SK-MEL-5 (cell line): ENCODE data around the gene ATP2C2. TPM values are rescaled to one million over a fixed set of nuclear protein-coding genes. Genes with fewer than 3 reads are reported as not detected.
"Not testable (repeated sequence)": the region's sequence is repeated elsewhere in the genome, so short reads cannot be mapped to it uniquely, and the experiment has no call there.

Source experiments
- DNase-seq: peaks from one replicate; pipeline ENCODE4 v3.0.0-alpha.2; 2016; ENCODE audit warnings: low read depth, low spot score
- in situ Hi-C: cut with HindIII; loops from 2 replicates; pipeline ENCODE4 v1.10.0; 2016; ENCODE audit warnings: low sequenced_read_pairs, high pct_unique_total_duplicates, low pct_unique_long_range_greater_than_20kb
- total RNA-seq: library from RNA; depleted of rRNA; stranded (reverse); fragments of >200 nt; shearing (Covaris generic); gene quantifications from 2 replicates; pipeline ENCODE4 v1.2.3, GENCODE V29; 2014

Gene ATP2C2
- total RNA-seq, 1 experiment from 2014 or later, result 0.29 TPM

DNA sequence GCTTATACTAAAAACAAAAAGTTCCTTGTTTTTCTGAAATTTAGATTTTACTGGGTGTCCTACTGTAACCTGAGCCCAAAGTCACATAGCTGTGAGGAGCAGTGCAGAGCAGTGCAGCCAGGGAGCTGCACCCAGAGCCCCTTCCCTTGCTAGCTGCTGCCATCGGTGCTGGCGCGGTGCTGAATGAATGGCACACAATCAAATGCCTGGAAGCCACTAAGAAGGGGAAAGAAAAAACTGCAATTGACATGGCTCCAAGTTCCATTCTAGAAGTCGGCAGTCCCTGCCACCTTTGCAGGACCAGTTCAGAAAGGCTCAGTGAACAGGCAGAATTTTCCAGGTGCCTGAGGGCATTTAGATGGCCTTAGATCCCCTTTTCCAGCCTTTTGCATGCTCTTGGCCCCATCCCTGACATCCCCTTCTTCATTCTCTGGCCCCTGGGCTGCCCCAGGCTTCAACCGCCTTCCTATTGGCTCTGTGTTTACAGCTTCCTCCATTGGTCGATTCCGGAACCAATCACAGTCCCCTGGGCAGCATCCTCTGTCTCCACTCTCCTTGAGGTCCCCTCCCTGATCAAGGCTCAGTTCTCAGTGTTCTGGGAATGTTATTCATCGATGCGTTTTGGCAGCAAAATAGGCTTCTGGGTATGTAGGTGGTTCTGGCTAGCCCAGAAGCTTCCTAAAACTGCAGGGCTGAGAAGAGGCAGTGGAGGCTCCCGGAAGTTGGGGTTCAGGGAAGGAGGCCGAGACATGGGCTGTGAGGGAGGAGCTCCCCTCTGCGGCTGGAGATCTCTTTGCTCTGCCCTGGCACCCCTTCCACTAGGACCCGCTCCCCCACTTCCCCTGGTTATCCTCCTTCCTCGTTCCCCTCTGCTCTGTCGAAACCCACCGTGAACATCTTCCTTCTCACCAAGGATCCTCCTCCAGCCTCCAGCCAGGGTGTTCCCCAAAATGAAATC is 37.9 kb downstream of the ATP2C2 start:
- DNase-seq, result no peak
- in situ Hi-C loops, result no loop called here

DNA sequence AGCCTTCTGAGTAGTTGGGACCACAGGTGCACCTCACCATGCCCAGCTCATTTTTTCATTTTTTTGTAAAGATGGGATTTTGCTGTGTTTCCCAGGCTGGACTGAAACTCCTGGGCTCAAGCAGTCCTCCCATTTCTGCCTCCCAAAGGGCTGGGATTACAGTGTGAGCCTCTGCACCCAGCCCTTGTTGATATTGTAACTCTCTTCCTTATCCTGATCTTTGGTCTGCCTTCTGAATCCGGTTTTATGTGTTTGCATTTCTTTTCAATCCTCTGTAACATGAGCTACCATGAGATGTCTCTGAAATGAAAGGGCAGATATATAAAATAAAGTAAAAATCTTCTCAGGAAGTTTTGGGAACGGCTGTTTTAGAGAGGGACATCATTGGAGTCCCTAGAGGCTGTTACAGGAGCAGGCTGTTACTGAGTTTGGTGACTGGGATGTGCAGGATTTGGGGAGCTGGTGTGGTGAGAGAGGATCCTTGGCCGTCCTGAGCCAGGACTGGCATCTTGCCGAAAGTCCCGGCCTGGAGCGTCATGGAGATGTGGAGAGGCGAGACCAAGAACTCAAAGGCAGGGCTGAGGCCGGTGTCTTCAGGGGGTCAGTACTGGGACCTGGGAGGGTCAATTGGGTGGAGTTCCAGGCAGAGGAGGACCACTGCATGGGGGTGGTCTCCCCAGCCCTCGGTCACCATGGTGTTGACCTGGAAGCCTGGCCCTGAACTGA is 39.4 kb downstream of the ATP2C2 start:
- in situ Hi-C loops, result no loop called here
- no peak for DNase-seq

DNA sequence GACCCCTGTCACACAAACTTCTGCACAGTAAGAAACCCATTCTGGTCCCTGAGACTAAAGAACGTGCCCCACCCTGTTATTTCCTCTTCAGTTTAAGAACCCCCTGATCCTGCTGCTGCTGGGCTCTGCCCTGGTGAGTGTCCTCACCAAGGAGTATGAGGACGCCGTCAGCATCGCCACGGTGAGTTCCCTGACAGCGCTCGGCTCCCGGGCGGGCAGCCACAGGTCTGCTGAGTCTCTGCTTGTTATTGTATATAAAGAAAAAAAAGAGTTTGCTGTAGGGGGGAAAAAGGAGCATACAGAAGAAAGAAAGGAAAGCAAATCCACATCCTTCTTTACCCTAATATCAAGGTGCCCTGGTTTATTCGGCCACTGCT is 40.0 kb downstream of the ATP2C2 start:
- DNase-seq, result no peak
- in situ Hi-C loops, result no loop called here

DNA sequence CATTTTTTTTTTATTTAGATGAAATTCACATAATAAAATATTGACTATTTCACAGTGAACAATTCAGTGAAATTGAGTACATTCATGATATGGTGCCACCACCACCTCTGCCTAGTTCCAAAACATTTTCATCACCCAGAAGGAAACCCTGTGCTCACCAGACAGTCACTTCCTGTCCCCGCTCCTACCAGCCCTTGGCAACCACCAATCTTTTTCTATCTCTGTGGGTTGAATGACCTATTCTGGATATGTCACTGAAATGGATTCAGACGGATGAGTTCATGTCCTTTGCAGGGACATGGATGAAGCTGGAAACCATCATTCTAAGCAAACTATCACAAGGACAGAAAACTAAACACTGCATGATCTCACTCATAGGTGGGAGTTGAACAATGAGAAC is 40.5 kb downstream of the ATP2C2 start:
- in situ Hi-C loops, result no loop called here
- DNase-seq, result no peak

DNA sequence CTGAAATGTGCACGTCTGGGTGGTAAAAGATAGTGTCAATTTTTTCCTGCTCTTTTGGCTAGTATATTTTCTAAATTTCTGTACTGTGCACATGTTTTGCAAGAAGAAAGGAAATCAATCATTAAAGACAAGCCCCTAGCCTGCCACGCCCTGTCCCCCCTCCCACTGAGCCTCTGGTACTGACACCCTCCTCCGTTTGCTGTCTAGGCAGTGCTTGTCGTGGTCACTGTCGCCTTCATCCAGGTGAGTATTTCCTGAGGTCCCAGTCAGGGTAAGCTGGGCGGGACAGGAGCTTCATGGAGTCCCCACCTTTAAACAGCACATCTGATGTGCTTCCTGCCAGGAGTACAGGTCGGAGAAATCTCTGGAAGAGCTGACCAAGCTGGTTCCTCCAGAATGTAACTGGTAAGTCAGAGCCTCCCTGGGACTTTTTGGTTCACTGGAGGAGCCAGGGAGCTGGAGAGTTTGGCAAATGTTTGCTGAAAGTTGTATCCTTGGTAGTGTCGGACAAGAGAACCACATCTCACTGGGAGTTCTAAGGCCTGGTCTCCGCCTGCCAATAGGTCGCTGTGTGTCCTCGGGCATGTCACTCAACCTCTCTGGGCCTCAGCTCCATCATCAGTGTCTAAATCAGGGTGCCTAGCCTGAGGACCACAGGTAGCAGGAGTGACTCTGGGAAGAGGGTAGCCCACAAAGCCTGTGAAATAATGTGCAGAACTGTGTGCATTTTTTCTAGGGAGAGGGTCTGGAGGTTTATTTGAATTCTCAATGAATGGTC is 42.2 kb downstream of the ATP2C2 start:
- in situ Hi-C loops, result no loop called here
- DNase-seq, result no peak

DNA sequence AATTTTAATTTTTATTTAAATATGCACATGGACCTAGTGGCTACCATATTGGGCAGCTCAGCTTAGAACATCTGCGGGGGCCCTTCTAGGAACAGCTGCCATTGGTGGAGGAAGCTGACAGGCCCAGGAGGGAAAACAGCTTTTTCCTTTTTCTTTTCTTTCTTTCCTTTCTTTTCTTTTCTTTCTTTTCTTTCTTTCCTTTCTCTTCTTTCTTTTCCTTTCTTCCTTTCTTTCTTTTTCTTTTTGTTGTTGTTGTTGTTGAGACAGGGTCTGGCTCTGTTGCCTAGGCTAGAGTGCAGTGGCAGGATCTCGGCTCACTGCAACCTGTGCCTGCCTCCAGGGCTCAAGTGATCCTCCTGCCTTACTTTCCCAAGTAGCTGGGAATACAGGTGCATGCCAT is 43.4 kb downstream of the ATP2C2 start:
- no peak for DNase-seq
- in situ Hi-C loops, result no loop called here

DNA sequence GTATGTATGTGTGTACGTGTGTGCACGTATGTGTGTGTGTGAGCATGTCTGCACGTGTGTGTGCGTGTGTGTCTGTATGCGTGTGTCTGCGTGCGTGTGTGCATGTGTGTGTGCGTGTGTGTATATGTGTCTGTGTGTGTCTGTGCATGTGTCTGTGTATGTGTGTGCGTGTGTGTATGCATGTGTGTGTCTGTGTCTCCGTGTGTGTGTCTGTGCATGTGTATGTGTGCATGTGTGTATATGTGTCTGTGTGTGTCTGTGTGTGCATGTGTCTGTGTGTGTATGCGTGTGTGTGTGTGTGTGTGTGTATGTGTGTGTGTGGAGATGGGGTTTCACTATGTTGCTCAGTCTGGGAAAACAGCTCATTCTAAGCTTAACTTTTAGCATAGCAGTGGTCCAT is 43.9 kb downstream of the ATP2C2 start:
- no peak for DNase-seq
- in situ Hi-C loops, result no loop called here

DNA sequence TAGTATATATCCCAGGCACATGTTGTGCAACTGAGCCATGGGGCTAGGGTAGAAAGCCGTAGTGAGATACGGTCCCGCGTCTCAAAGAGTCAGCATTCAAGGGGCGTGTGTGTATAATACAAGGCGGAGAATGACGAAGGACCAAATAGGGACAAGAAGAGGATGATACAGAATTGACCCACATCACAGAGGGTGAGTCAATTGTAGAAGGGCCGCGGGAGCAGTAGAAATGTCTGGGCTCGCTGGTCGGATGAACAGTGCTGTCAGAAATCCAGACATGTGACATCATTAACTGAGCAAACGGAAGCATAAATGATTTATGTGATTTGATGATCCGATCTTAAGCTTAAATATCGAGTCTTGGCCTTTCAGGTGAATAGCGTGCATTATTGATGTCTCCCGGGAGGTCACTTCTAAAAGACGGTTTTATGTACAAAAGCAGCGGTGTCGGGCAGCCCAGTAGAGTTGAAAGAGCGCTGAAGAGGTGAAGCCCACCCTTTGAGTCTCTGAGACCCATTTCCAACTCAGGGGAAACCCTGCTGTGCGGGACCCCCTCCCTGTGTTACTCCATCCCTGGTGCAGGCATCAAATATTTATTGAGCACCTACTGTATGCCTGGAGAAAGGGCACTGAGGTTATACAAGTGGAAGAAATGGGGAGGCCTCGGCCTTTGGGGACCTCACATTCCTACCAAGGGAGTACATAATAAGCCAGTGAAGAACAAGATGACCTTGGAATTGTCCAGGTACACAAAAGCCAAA is 45.1 kb downstream of the ATP2C2 start:
- no peak for DNase-seq
- in situ Hi-C loops, result no loop called here

DNA sequence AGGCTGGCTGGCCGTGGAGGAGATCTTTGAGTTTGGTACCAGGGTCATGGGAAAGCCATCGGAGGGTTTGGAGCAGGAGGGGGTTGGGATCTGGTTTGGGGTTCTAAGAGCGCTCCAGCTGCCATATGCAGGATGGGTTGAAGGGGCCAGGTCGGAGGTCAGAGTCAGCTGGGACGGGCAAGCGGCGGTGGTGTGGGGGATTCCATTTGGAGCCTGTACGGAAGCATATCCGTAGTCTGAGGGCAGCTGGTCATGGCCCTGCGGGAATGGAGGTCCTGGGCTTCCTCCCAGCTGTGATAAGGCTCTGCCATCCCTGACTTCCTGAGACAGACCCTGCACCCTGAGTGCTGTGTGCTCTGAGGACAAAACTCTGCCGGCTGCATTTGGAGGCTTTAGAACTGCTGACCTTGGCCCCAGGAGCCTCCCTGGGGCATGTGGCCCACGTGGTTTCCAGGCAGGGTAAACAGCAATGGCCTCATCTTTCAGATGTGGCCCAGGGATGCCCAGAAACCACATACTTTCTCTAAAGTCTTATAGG is 46.5 kb downstream of the ATP2C2 start:
- no peak for DNase-seq
- in situ Hi-C loops, result no loop called here

DNA sequence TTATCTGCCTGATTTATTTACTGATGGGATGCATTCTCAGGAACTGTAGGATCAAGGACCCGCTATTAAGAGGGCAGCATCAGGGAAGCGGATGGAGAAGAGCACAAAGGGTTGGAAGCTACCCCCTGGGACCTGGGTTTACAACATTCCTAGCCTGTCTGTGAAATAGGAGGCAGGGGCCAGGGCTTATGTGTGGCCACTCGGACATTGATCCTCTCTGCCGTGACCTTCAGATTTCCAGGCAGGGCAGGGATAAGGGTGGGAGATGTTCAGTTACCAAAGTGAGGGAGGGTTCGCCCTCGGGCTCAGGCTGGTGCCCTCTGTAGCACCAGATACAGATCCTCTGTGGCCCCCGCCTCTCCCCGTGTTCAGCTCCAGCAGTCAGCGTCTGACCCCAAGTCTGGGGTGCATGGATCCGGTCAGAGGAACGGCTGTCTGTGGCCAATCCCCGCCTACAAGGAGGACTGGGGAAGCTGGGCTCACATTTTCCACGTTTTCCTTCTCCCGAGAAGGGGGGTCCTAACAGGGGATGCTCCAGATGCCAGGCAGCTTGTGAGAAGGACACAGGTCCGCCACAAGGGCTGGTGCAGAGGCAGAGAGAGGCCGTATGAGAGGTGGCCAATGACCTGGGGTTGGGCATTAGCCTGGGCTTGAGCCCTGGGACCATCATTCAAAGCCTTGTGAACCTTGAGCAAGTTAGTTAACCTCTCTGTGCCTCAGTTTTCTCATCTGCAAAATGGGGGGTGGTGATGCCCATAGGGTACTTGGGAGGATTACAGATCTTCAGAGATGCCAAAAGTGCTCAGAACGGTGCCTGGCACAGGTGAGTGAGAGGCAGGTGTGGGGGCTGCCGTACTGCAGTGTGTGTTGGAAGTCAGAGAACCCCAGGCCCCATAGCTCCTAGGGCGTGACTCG is 48.3 kb downstream of the ATP2C2 start:
- no peak for DNase-seq

DNA sequence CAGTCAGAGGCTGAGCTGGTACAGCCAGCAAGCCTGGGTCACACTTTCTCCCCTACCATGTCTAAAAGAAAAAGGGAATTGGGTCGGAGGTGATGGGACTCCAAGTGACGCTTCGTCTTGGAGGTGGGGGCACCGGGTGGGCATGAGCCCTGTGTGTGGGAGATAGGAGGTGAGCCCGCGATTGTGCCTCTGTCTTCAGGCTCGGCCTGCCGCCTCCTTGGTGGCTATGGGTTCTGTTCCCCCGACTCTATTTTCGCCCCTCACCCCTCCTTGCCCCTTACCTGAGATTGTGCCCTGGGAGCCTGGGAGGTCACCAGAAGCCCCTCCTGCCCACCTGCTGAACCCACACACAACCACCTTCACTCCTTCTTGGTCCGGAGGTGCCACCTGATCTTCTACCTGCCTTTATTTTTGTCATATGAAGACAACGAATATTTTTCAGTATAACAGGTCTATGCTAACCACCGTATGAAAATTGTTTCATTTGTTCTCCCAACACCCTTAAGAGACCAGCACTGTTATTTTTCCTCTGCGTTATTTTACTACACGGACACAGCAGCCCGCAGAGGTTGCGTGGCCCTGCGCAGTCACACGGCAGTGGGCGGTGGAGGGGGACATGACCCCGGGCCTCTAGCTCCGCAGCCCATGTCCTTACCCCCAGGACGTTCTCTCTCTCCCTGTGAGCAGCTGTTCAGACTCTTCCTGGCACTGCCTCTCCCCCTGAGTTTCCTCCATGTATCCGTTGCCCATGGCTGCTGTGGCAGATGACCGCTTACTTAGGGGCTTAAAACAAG is 49.9 kb downstream of the ATP2C2 start:
- no peak for DNase-seq
- in situ Hi-C loops, result no loop called here

More for the DNA sequence above, 48.3 kb downstream of the ATP2C2 start:
- in situ Hi-C loops, result no loop called here

DNA sequence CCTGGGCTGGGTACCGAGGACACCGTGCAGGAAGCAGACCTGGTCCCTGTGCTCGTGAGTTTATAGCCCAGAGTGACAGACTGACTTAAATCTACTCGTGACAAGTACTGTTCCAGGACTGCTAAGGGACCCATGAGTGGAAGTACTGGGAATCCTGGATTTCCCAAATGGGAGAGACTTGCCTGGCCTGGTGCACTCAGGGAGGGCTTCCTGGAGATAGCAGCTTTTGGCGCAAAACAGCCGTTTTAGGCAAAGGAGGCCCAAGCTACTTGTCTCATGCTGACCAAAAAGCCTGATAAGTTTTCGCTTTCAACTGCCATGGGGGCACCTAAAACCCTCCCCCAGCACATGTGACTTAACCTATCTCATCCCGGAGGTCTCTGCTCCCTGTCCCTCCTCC is 51.4 kb downstream of the ATP2C2 start:
- in situ Hi-C loops, result no loop called here
- DNase-seq, result no peak

DNA sequence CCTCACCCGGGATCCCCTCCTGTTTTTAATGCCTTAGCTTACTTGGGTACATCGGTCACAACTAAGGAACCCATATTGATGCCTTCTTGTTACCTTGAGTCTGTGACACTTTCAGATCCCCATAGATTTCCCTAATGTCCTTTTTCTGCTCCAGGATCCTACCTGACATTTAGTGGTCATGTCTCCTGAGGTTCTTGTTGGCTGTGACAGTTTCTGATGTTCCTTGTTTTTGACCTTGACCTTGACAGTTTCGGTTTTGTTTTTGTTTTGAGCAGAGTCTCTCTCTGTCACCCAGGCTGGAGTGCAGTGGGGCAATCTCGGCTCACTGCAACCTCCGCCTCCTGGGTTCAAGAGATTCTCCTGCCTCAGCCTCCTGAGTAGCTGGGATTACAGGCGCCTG is 52.2 kb downstream of the ATP2C2 start:
- DNase-seq, in situ Hi-C loops: not testable (repeated sequence)

DNA sequence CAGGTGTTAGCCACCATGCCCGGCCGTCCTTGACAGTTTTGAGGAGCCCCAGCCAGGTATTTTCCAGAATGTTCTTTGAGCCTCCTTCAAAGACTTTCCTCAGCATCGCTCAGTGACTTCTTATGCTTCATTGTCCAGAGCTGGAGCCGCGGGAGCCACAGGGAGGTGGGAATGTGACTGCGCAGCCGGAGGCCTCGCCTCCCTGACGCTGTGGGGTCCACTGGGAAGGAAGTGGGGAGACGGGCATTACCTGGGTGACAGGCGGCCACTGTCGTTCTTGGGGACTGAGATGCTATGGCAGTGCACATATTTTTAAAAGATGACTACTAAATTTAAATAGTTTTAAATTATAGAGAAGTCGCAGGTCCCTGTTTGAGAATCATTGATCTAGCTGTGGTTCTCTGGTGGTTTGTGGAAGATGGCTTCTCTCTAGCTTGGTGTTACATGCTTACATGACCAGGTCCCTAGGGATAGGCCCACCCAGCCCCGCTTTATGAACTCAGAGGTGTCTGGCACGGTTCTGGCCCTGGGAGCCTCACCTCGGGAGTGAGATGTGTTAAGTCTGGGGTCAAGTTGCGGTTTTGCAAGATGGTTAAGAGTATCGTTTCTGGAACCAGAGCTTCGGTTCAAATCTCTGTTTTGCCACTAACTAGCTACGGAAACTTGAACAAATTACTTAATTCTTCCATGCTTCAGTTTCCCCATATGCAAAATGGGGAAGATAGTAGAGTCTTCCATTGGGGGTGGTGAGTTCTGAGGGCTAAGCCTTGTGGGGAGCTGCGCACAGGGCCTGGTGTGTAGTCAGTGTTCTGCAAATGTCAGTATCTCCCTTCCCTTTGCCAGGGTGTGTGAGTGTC is 53.0 kb downstream of the ATP2C2 start:
- in situ Hi-C loops, result no loop called here
- DNase-seq, result no peak

DNA sequence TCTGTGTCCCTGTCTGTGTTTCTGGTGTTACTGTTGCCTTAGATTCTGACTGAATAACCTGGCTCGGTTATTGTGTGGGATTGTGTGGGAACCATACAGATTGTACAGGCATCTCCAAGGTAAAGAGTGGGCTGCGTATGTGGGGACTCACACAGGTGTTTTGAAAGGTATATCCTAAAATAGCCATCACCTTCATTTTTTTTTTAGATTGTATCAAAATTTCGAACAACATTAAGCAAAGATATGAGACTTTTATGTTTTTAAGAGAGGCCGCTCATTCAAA is 53.5 kb downstream of the ATP2C2 start:
- no peak for DNase-seq
- in situ Hi-C loops, result no loop called here
